Mucosa of rectum (tissue), 2 donors: ENCODE results near the gene DYDC2.
"Not testable (repeated sequence)": the region's sequence is repeated elsewhere in the genome, so short reads cannot be mapped to it uniquely, and the experiment has no call there.

Experiments used
- H3K27ac ChIP-seq, 2 donors: one replicate each; pipeline ENCODE4 v1.7.0; 2013; ENCODE audit warnings: inconsistent platforms in 2 of 2, low read depth in 2 of 2, low read length in 2 of 2
- H3K27me3 ChIP-seq, 2 donors: one replicate each; pipeline ENCODE4 v1.7.0; 2013; ENCODE audit warnings: low read length in 2 of 2; ENCODE audit not compliant: control insufficient read depth in 2 of 2, insufficient read depth in 2 of 2
- H3K36me3 ChIP-seq, 2 donors: one replicate each; pipeline ENCODE4 v1.7.0; 2013; ENCODE audit warnings: low read length in 2 of 2; ENCODE audit not compliant: control insufficient read depth in 2 of 2, insufficient read depth in 2 of 2
- H3K4me1 ChIP-seq, 2 donors: one replicate each; pipeline ENCODE4 v1.7.0; 2013; ENCODE audit warnings: low read length in 2 of 2, mild to moderate bottlenecking in 1 of 2; ENCODE audit not compliant: control insufficient read depth in 2 of 2, insufficient read depth in 2 of 2
- H3K4me3 ChIP-seq, 2 donors: one replicate each; pipeline ENCODE4 v1.7.0; 2013; ENCODE audit warnings: low read length in 2 of 2
- H3K9ac ChIP-seq, 2 donors: one replicate each; pipeline ENCODE4 v1.7.0; 2013; ENCODE audit warnings: low read length in 2 of 2, low read depth in 1 of 2, mild to moderate bottlenecking in 1 of 2
- H3K9me3 ChIP-seq, 2 donors: one replicate each; pipeline ENCODE4 v1.7.0; 2013; ENCODE audit warnings: low read length in 2 of 2; ENCODE audit not compliant: control insufficient read depth in 2 of 2
- donor health status: healthy.
- donor health status: Normal muscosa, but diverticular disease.

The DYDC2 gene

DNA sequence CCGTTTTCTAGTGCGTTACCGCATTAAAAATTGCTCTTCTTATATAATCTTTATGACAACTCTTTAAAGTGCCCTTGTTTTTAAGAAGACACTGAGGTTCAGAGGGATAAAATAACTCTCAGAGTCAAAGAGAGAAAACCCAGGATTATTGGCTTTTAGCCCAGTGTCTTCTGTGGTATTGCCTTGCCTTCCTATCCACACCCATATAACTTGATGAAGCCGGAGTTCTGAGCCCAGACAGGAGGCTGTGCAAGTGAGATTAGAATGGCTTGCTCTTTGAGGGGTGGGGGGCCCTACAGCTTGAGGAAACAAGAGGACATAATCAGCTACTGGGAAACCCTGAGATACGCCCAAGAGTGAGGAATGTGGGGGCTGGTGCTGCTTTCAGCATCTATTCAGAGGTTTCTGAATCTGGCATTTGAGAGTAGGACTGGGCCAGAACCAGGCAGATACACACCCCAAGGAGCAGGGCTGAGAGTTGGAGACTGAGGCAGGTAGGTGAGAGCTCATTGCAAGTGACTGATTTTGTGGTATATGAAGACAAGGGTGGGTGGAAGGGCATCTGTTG, 54.1 kb downstream of the DYDC2 start:
- Histone ChIP-seq H3K27me3 (no peaks in the 10 kb centered on the region), H3K9me3 (no peaks in the 10 kb centered on the region), H3K9ac (peak overlapping the region in 1 of 2 donors; percentile 18), H3K4me1 (peaks cover 45 to 48% of the 10 kb centered on the region in 2 donors), H3K4me3 (peak overlapping the region in 1 of 2 donors; percentile 85), H3K27ac (peak overlapping the region; percentile 45 to 52), H3K36me3 (no peaks in the 10 kb centered on the region)

DNA sequence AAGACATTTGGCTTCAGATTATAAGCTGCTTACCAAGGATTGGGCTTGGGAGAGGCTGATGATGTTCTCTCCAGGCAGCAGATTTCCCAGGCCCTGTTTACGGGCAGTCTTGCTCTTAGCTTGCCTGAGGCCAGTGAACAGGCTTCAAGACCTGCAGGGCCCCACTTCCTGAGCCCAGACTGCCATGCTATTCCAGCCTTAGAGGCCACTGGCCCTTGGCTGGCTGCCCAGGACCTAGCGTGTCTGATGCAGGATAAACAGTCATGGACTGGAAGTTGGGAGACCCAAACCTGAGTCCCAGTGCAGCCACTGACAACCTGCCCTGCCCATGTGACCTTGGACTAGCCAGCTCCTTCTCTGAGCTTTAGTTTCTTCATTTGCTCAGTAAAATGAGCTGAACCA, 54.7 kb downstream of the DYDC2 start:
- no peaks in the 10 kb centered on the region for H3K27me3 ChIP-seq
- peaks cover 50 to 54% of the 10 kb centered on the region in 2 donors for H3K4me1 ChIP-seq
- H3K9ac ChIP-seq: peak overlapping the region in 1 of 2 donors; percentile 5
- H3K4me3 ChIP-seq: no peak overlapping the region
- no peaks in the 10 kb centered on the region for H3K9me3 ChIP-seq
- H3K36me3 ChIP-seq: no peaks in the 10 kb centered on the region
- peak overlapping the region; percentile 45 to 52 for H3K27ac ChIP-seq

DNA sequence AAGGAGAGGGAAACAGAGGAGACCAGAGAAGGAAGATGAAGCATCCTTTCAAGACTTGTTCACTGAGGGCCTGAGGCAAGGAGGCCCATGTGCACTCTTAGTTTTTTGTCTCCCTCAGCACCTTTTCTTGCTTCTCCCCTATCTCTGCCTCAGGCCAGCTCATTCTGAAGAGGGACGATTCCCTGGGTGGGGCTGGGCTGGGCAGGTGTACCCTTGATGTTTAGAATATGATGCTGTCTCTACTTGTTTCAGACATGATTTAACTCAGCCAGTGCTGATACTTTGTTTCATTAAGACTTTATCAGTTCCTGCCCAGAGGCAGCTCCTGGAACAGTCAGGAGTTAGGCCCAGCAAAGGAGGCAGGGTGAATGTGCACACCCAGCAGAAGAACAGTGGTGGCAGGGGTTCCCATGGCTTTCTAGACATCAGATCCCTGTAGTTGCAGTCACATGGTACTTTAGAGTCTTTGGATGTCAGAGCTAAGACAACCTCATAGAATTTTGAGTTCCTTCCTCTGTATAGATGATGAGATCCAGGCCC, 55.2 kb downstream of the DYDC2 start:
- H3K9ac ChIP-seq: no peak overlapping the region
- H3K36me3 ChIP-seq: no peaks in the 10 kb centered on the region
- peaks cover 52 to 59% of the 10 kb centered on the region in 2 donors for H3K4me1 ChIP-seq

DNA sequence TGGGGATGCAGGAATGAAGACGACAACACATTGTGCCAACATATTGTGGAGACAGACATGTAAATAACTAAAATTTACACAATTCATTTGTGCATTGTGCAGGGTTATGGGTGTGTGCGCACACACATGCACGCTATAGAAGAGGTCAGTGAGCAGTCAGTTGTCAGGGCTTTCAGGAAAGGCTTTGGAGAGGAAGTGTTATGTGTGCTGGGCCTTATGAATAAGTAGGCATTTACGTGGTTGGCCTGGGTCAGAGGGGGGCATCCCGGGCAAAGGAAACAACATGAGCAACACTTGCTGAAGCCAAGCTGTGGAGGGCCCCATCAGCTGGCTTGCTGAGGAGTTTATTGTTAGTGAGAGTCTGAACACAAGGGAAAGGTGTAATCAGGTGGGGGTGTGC, 55.9 kb downstream of the DYDC2 start:
- no peaks in the 10 kb centered on the region for H3K9me3 ChIP-seq
- H3K9ac ChIP-seq: no peak overlapping the region
- no peaks in the 10 kb centered on the region for H3K27me3 ChIP-seq
- H3K4me3 ChIP-seq: no peak overlapping the region
- H3K36me3 ChIP-seq: no peaks in the 10 kb centered on the region
- peaks cover 53 to 61% of the 10 kb centered on the region in 2 donors for H3K4me1 ChIP-seq
- no peak overlapping the region for H3K27ac ChIP-seq

More for the DNA sequence above, 55.2 kb downstream of the DYDC2 start:
- Histone ChIP-seq H3K27ac (peak overlapping the region in 1 of 2 donors; percentile 52), H3K27me3 (no peaks in the 10 kb centered on the region), H3K9me3 (no peaks in the 10 kb centered on the region), H3K4me3 (no peak overlapping the region)

DNA sequence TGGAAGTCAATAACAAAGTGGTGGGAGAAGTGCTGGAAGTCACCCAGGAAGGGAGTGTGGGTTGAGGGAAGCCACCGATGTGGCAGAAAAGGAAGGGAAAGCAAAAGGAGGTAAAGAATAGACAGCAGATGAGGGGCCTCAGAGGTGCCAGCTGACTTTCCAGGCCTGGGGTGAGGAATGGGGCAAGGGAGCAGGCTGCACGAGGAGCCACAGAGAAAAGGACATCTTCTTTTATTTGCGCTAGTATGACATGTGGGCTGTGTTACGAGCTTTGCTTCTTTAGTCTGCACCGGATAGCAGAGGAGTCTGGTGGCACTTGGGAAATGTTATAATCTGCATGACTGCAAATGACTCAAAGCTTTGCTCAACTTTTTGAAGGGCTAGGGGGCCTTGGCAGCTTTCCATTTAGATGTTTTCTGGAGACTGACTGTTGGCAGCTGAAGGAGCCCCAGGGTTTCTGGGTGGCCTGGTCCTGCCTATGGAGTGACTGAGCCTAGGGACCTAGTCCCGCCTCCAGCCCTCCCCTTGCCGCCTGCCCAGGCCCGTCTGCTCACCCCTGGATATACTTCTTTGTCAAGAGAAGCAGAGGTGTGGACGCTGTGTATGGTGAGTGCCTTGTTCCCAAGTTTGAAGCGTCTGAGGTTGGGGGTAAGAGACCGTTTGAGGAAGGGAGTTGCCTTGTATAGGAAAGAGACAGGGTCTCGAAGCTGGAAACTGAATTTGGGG, 56.9 kb downstream of the DYDC2 start:
- H3K36me3 ChIP-seq: no peaks in the 10 kb centered on the region
- no peak overlapping the region for H3K4me3 ChIP-seq
- H3K9me3 ChIP-seq: no peaks in the 10 kb centered on the region
- H3K4me1 ChIP-seq: peaks cover 54 to 58% of the 10 kb centered on the region in 2 donors
- H3K9ac ChIP-seq: no peak overlapping the region
- H3K27me3 ChIP-seq: no peaks in the 10 kb centered on the region
- peak overlapping the region; percentile 53 to 63 for H3K27ac ChIP-seq

DNA sequence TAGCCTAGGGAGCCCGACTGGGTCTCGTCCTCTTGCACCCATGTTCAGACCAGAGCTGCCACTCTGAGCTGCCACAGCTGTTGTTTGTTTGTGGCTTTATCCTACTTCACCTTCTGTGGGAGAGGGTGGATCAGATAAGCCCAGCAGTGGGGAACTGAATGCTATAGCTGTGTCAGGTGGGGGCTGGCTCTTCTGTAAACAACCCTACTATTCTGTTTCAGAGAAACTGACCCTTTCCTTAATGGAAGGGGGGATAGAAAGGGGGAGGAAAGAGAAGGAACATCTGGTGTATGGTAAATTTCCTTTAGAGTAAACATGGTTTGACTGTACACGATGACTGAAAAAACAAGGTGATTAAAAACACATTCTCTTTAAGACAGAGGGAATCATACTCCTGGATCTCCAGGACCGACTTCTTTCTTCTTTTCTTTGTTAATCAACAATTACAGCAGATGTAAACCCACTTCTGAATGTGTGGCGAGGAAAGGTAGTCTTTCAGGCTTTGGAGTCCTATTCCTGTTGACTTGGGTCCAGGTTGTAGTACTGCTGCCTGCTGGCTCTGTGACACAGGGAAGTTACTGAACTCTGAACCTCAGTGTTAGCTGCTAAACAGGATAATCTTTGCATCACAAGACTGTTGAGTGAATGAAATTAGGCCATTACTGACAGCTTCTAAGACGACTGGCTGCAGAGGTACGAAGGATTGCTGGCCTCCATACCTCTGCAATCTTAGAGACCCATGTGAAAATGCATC, 57.7 kb downstream of the DYDC2 start:
- Histone ChIP-seq H3K4me3 (no peak overlapping the region), H3K9me3 (no peaks in the 10 kb centered on the region), H3K27ac (peak overlapping the region; percentile 53 to 63), H3K4me1 (peaks cover 49 to 54% of the 10 kb centered on the region in 2 donors), H3K9ac (peak overlapping the region in 1 of 2 donors; percentile 27), H3K27me3 (no peaks in the 10 kb centered on the region), H3K36me3 (no peaks in the 10 kb centered on the region)

DNA sequence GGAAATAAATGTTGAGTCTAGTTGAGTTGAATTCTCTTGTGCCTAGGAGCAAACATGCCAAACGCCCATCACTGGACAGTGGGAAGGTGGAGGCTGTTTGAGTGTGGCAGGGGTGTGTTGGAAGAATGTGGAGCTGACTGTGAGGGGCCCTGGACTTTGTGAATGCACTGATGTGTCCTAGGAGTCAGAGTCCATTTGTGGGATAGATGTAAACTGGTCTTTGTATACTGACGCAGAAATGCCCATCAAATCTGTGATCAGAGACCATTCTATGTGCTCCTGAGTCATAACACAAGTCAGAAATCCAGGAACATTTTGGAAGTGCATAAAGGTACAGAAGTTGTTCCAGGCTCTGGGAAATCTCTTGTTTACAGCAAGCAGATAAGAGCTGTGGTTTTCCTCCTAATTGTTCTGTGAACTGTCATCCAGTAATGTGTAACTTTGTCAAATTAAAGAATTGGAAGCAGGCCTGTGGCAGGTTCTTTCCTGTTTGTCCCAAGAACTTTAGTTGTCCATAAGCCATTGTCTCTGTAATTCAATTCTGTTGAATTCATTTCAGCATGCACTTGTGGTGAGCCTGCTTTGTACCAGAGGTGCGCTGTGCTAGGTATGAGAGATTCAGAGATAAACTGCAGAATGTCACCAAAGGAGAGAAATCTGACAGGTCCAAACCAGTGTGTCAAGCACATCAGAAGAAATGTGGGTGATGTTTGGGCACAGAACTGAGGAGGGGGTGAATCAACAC, 59.3 kb downstream of the DYDC2 start:
- Histone ChIP-seq H3K36me3 (peaks cover under 1 to 1% of the 10 kb centered on the region in 2 donors), H3K4me1 (peaks cover 41% of the 10 kb centered on the region in 2 donors), H3K9me3 (no peaks in the 10 kb centered on the region), H3K27me3 (no peaks in the 10 kb centered on the region), H3K27ac (peak overlapping the region in 1 of 2 donors; percentile 54), H3K9ac (no peak overlapping the region), H3K4me3 (no peak overlapping the region)

DNA sequence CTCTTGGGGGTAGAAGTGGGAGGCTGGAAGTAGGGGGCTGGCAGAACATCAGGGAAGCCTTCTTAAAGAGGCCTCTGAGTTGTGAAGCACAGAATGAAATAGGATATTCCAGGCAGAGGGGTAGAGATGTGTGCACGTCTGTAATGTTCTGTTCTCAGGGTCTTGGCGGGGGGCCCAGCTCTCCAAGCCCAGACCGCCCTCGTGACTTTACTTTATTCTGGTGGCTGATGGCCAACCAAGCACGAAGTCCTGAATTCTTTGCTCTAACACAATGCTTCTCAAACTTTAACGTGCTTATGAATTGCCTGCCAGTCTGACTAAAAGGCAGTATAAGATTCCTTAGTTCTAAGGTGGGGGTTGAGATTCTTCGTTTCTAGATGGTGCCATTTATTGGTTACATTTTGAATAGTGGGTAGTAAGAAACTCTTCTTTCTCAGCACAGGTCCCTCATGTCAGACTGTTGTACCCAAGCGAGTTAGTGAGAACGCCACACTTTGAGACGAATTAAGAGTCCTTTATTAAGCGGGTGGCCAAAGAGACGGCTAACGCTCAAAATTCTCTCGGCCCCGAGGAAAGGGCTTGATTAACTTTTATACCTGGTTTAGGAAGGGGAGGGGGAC, 60.0 kb downstream of the DYDC2 start:
- Histone ChIP-seq H3K36me3 (peaks cover 6% of the 10 kb centered on the region in 2 donors), H3K27me3 (no peaks in the 10 kb centered on the region), H3K27ac (peak overlapping the region in 1 of 2 donors; percentile 54), H3K4me1 (peaks cover 34 to 35% of the 10 kb centered on the region in 2 donors), H3K9me3 (no peaks in the 10 kb centered on the region), H3K9ac (no peak overlapping the region), H3K4me3 (no peak overlapping the region)

DNA sequence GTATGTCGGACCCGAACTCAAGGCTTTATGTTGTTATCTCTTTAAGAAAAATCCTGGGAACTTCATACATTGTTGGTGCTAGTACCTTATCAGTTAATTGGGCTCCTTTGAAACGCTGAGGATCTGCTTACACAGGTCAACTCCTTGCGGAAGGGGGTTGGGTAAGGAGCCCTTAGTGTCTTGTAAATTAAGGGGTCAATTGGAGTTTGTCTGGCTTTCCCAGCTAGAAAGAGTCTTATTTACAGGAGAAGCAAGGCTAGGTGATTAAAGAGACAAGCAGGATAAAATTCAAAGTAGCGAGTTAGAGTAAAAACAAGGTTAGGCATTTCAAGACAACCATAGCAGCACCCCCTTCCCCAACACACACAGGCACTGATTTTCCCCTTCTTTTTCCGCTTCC, 60.7 kb downstream of the DYDC2 start:
- peaks cover 32 to 33% of the 10 kb centered on the region in 2 donors for H3K4me1 ChIP-seq
- H3K27me3 ChIP-seq, H3K27ac ChIP-seq, H3K9me3 ChIP-seq, H3K9ac ChIP-seq, H3K4me3 ChIP-seq, H3K36me3 ChIP-seq: not testable (repeated sequence)
